HG03565 (cell line): ENCODE data around the gene ERICH4.
"Not testable (repeated sequence)": the region's sequence is repeated elsewhere in the genome, so short reads cannot be mapped to it uniquely, and the experiment has no call there.

Experiments used
- ATAC-seq: cut with Tn5 transposase; IDR thresholded peaks from one replicate; pipeline ENCODE4 v1.9.1; 2021; ENCODE audit warnings: mild to moderate bottlenecking, moderate library complexity; ENCODE audit not compliant: unreplicated experiment

The ERICH4 gene

DNA sequence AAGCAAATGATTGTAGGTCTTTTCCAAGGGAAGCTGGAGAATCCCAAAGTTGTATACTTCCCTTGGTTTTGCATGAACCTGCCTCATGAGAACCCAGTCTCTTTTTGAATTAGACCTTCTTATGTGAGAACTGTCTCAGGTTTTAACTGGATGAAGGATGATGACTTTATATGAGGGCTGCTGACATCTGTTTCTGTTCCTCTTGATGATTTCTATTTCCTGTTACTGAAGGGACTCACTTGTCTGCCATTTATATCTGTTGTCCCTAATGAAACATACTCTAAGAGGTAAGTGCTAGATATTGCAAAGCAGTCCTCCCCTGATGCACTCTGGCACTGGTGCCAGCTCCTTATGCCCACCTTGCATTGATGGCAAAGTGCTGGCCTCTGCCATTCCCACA is 33.6 kb downstream of the ERICH4 start:
- ATAC-seq, result no peak

DNA sequence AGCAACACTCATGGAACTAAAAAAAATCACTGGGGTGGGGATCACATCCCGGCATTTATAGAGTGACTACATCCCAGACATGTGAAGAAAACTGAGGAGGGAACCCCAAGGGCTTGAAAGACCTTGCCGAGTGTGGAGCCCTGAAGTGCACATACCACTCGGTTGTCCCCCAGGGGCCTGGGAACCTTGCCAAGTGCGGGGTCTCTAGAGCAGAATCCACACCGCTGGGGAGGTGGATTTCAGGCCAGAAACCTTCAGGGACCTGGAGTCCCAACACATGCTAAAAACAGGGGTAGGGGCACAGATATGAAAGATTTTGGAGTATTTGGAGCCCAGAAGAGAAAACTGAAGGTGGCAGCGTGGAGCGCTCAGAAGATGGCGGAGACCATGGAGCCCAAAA is 35.2 kb downstream of the ERICH4 start:
- no peak for ATAC-seq

GRCh38 chr19:41478875-41479756 is 36.2 kb downstream of the ERICH4 start:
- no peak for ATAC-seq

DNA sequence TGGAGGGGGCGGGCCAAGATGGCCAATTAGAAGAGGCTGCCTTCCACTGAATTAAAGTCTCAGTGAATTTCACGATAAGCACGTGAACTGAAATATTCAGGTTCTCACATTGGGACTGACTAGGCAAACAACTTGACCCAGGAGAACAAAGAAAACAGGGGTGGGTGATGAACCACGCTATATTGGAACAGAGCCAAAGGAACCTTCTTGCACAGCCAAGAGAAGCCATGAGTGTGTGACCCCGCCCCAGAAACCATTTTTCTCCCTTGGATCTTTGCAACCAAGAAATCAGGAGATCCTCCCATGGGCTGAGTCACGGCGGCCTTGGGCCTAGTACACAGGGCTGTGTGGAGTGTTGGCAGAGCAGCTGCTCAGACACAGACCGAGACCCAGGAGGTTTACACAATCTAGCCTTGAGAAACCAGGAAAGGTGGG is 36.8 kb downstream of the ERICH4 start:
- no peak for ATAC-seq

DNA sequence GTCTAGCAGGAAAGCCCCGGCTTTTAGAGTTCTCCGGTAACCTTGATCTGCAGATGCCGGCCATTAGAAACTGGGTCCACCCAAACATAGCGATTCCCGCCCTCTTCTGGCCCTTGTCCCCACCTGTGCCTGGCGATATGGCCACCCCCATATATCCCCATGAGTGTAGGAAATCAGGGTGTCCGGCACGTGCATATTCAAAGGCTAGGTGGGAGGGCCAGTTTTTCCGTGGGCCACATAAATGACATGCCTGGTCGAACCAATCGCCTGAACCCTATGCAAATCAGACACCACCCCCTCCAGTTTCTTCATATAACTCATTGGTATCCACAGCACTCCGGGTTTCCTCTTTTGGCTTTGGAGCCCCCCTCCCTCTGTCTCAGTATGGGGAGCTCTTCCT is 37.4 kb downstream of the ERICH4 start:
- ATAC-seq, result no peak

DNA sequence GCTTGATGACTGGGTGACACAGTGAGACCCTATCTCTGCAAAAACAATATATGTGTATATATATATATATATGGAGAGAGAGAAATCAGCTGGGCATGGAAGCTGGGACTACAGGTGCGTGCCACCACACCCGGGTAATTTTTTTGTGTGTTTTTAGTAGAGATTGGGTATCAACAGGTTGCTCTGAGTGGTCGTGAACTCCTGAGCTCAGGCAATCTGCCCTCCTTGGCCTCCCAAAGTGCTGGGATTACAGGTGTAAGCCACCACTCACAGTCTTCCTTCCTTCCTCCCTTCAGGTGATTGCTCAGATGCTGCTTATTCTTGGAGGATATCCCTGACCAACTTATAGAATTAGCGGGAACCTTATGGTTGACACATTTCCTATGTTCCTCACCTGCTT is 41.9 kb downstream of the ERICH4 start:
- no peak for ATAC-seq

- not testable (repeated sequence) for ATAC-seq
Observed at GRCh38 chr19:41486953-41487352, 44.0 kb downstream of the ERICH4 start.

- ATAC-seq, result no peak
Observed at GRCh38 chr19:41492843-41493242, 49.9 kb downstream of the ERICH4 start.
